GM18519 (cell line): ENCODE data around the gene WFIKKN1.

Experiments used
- ATAC-seq: cut with Tn5 transposase; IDR thresholded peaks from one replicate; pipeline ENCODE4 v1.9.1; 2021; ENCODE audit warnings: mild to moderate bottlenecking, moderate library complexity; ENCODE audit not compliant: unreplicated experiment, low FRiP score

WFIKKN1 gene

DNA sequence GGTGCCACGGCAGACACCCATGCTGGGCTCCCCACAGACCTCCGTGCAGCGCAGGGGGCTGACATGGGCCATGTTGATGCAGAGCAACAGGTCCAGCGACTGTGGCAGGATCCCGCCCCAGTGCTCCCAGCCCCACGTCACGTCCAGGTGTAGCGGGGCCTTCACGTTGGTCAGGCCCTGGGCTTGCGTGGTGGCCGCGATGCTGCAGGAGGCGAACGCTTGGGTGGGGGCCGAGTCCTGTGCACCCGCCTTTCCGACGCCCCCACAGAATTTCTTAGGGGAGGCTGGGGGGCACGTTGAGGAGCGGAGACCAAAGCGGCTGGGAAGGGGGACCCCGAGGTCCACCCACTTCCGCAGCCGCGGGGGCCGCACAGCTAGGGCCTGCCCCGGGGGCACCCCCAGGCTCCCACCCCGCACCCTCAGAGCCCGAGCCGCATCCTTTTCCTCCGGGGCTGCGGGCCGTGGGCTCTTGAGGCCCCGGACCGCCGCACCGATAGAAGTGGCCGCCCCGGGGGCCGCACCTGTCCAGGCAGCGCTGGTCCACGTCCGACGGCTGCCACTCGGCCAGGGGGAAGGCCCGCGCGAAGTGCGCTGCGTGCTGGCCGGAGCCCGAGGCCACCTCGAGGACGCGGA lies 4.9 kb downstream of the WFIKKN1 start:
- peak; percentile 2 for ATAC-seq

GRCh38 chr16:636206-637080 lies 5.7 kb downstream of the WFIKKN1 start, which contains the start of gene METTL26:
TSS of gene METTL26 (minus strand) at chr16:636305. CDS start at chr16:636290, 15 bp downstream.
- ATAC-seq = peak; percentile 41

- ATAC-seq = no peak
Measured at GRCh38 chr16:637081-638018, 6.6 kb downstream of the WFIKKN1 start.

GRCh38 chr16:638034-638543 lies 7.3 kb downstream of the WFIKKN1 start:
- ATAC-seq = no peak

DNA sequence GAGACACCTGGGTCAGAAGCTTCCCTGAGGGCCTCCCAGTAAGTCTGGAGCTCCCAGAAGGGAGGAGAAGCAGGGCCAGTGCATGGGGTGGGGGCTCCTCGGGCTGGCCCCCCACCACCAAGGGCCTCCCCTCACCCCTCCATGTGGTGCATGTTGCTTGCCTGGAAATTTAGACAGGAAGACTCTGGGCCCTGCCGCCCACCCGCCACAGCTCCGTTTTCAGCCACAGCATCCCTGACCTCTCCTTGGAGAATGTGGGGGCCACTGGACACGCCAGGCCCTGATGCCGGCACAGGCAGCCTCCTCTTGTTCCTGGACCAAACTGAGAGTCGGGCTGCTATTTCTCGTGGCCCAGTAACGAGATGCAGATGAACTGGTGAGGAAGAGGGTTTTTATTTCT lies 8.1 kb downstream of the WFIKKN1 start:
- ATAC-seq = no peak

DNA sequence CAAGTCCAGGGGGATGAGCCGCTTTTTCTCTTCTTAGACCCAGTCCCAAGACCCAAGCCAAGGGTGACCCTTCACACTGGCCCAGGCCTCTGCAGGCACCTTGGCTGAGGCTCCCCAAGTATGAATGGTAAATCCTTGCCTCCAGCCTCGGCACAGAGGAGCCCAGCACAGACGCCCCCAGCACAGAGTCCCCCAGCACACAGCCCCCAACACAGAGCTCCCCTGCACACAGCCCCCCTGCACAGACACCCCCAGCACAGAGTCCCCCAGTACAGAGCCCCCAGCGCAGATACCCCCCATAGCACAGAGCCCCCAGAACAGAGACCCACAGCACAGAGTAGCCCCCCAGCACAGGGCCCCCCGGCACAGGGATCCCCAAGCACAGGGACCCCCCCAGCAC lies 9.8 kb downstream of the WFIKKN1 start:
- no peak for ATAC-seq

GRCh38 chr16:641326-642188 lies 10.8 kb downstream of the WFIKKN1 start, which contains the start of gene MCRIP2:
TSS of gene MCRIP2 (plus strand) at chr16:641828. CDS start at chr16:641992, 164 bp downstream.
- ATAC-seq = peak; percentile 30

GRCh38 chr16:642189-643049 lies 11.6 kb downstream of the WFIKKN1 start:
- peak; percentile 17 for ATAC-seq

DNA sequence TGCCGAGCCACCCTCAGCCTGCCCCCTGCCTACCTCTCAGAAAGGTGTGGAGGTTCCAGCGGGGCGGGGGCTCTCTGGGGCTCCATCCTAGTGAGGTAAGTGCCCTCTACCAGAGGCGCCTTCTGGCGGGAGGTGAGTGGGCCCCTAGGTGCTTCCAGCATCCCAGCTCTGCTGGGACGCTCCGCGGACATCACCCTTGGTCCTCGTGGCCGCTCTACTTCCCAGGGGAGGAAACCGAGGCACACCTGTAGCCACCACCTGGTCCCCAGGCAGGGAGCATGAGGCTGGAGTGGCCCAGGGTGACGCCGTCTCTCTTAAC lies 12.2 kb downstream of the WFIKKN1 start:
- ATAC-seq = no peak

GRCh38 chr16:644556-644955 lies 13.8 kb downstream of the WFIKKN1 start:
- ATAC-seq = no peak

- ATAC-seq = no peak
Measured at GRCh38 chr16:645852-646678, 15.3 kb downstream of the WFIKKN1 start.

DNA sequence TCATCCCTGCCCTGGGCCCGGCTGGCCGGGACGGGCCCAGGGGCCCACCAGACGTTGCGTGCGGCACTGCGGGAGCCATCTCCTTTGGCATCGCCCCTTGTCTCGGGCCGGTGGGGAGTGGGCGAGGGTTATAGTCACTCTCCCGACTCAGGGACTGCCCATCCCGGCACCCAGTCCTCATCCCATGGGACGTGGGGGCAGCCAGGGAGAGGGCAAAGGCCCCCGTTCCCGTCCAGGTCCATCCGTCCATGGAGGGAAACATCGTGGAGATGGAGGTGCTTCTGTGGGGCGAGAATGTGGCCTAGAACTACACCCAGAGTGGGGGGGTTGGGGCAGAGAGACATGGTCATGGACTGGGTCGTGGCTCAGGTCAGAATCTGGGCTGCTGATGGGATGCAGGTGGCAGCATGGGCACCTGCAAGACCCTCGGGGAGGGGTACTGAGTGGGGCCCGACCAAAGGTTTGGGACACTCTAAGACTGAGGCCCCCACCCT lies 15.9 kb downstream of the WFIKKN1 start:
- ATAC-seq = no peak

GRCh38 chr16:647173-647902 lies 16.6 kb downstream of the WFIKKN1 start:
- no peak for ATAC-seq

- ATAC-seq = no peak
Measured at GRCh38 chr16:648071-648780, 17.4 kb downstream of the WFIKKN1 start.

DNA sequence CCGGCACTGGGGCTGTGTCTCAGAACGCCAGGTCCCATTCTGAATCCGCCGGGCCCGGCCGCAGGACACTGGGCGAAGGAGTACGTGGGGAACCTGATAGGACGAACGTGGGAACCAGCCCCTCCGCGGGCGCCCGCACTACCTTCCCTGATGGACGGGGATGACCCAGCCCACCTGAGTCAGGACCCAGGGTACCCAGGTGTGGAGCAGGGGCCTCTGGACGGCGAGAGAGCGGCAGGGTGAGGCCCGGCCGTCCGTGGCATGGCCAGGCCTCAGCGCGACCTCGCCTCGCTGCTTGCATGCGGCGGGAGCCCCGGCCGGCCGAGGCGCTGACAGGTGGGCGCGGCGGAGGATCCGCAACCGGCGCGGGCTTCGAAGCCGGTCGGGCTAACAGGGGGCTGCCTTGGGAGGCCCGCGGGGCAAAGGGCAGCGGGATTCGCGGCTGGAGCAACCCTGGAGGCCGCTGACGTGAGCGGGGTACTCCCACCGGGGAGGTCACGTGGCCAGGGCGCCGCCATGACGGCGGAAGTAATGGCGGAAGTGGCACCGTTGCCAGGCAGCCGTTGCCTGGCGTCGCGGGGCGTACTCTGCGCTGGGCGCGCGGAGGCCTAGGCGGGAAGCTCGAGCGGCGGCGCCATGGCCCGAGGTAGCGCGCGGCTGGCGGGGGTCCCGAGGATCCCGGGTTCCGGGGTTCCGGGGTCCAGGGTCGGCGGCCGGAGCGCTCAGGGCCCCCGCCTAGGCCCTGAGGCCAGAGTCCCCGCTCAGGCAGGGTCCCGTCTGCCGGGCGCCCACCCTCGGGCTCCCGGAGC lies 18.2 kb downstream of the WFIKKN1 start, which contains the start of gene WDR90:
Gene WDR90 (plus strand): TSS at position 585 of the 809 bp plus-strand sequence. CDS start 52 bp downstream, at position 637.
- ATAC-seq = peak; percentile 62
